ENCODE measurements around the gene INS. TPM values are rescaled to one million over a fixed set of nuclear protein-coding genes. Genes with fewer than 3 reads are reported as not detected.

Gene INS
- total and polyA plus RNA-seq, 2 of the 13 experiments (the other 11 are each of a cell fraction or from before 2014, with no cell fraction given), result not detected

DNA sequence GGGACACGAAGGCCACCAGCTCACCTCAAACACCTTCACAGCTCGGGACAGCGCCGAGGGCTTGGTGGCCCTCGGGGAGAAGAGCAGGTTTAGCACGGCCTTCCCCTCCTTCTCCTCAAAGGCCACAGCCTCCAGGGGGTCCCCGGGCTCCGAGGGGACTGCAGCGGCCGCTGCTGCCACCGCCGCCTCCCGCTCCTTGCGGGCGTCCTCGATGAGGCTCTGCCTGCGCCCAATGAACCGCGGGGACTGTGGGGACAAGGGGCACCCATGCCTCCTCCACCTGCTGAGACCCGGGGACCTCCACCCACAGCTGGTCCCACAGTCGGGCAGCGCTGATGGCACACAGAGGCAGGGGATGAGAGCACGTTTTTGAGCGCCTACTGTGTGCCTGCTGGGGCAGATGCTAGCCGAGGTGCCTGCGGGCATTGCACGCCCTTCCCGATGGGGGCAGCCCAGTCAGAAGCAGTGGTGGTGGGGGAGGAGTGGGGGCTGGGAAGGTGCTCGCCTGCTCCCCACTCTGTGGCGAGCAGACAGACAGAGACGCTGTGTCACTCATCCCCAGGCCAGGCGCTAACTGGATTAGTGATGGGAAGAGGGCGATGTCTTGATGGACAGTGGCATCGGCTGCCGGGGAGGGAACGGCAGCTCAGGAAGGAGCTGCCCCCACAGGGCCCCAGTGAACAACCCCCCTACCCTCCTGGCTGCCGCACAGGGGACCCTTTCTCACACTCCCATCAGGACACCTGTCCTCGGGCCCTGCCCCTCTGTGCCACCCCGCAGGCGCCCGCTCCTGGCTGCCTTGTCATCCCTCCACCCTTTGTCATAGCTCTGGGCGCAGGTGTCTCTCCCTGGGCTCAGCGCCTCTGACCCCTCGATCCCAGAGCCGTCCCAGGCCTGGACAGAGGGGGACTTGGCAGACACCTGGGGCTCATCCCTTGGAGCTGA is 8.9 kb upstream of the INS start:
- POLR2A ChIA-PET, result no interaction called here
- no peaks in the 10 kb centered on the region for H3K36me3 ChIP-seq (replicated peaks in 1 of 2; ENCODE audit: control insufficient read depth in 1 of 2, insufficient read depth in 2 of 2, low read length in 2 of 2)
- FAIRE-seq (no peak), DNase-seq (ENCODE audit: low spot score) (no peak), ATAC-seq (no peak)
- H3K9ac ChIP-seq (ENCODE audit: insufficient read depth, low read depth, low read length), result no peak overlapping the region
- H2AFZ ChIP-seq (ENCODE audit: low read length), result no peak overlapping the region
- H4K20me1 ChIP-seq (ENCODE audit: insufficient read depth, low read length), result no peaks in the 10 kb centered on the region
- H3K4me1 ChIP-seq (ENCODE audit: insufficient read depth, low read length), result 0 out of 2 replicates have a peak, but pooled peaks cover 10% of the 10 kb centered on the region
- BruUV-seq (replicated peaks), result no TSS peak
- H3K79me2 ChIP-seq (ENCODE audit: insufficient read depth, low read length), result no peaks in the 10 kb centered on the region
- in situ Hi-C loops (cut with HindIII; ENCODE audit: extremely low pct_ligation_motif_present, low pct_unique_long_range_greater_than_20kb), result no loop called here
- TF ChIP-seq PCBP1 (IDR thresholded peaks at IDR 0.05; ENCODE audit: borderline replicate concordance, low read depth, low read length), result 0 out of 2 replicates have a peak, but pooled peaks have one; percentile 8
- no peak for TF ChIP-seq KAT2B (IDR thresholded peaks at IDR 0.05; ENCODE audit: borderline replicate concordance, low read depth, low read length)
- peak; percentile 85; the same call in 1 of the 2 replicates for TF ChIP-seq EZH2 (conservative IDR thresholded peaks at IDR 0.05; ENCODE audit: low read depth, low read length)
- 7% methylated on average over 12 of the region's 45 CpGs for WGBS (ENCODE audit: low lambda C conversion rate)
- H3K27me3 ChIP-seq (ENCODE audit: control insufficient read depth in 1 of 2, insufficient read depth in 2 of 2, low read length in 2 of 2), result peaks cover 41 to 91% of the 10 kb centered on the region in 2 experiments
- intact Hi-C loops (cut with micrococcal nuclease; ENCODE audit: unreplicated experiment), result no loop called here
- H3K4me3 ChIP-seq (replicated peaks in 1 of 3; ENCODE audit: insufficient read depth in 1 of 3, low read depth in 2 of 3, low read length in 3 of 3), result no peak overlapping the region
- H3K9me3 ChIP-seq (ENCODE audit: low read length), result no peaks in the 10 kb centered on the region
- no peak overlapping the region for H3K4me2 ChIP-seq (ENCODE audit: low read depth, low read length)
- CTCF ChIA-PET (ENCODE audit: low intra/inter-chr PET ratio, low total read pairs), result no interaction called here
- no peak overlapping the region for H3K27ac ChIP-seq (ENCODE audit: extremely low read length, insufficient read depth, low read length)

- no peak for FAIRE-seq
- POLR2A ChIA-PET, result no interaction called here
- DNase-seq (ENCODE audit: low spot score), result no peak
- Histone ChIP-seq H3K4me1 (ENCODE audit: insufficient read depth, low read length) (0 out of 2 replicates have a peak, but pooled peaks cover 10% of the 10 kb centered on the region), H3K4me2 (ENCODE audit: low read depth, low read length) (no peak overlapping the region), H3K9me3 (ENCODE audit: low read length) (no peaks in the 10 kb centered on the region), H3K4me3 (replicated peaks in 1 of 3; ENCODE audit: insufficient read depth in 1 of 3, low read depth in 2 of 3, low read length in 3 of 3) (no peak overlapping the region; a peak in 1 of 6 replicates), H3K9ac (ENCODE audit: insufficient read depth, low read depth, low read length) (no peak overlapping the region), H3K36me3 (replicated peaks in 1 of 2; ENCODE audit: control insufficient read depth in 1 of 2, insufficient read depth in 2 of 2, low read length in 2 of 2) (no peaks in the 10 kb centered on the region), H3K27me3 (ENCODE audit: control insufficient read depth in 1 of 2, insufficient read depth in 2 of 2, low read length in 2 of 2) (peaks cover 40 to 92% of the 10 kb centered on the region in 2 experiments), H4K20me1 (ENCODE audit: insufficient read depth, low read length) (no peaks in the 10 kb centered on the region), H3K79me2 (ENCODE audit: insufficient read depth, low read length) (no peaks in the 10 kb centered on the region), H2AFZ (ENCODE audit: low read length) (no peak overlapping the region), H3K27ac (ENCODE audit: extremely low read length, insufficient read depth, low read length) (no peak overlapping the region)
- ATAC-seq, result no peak
- WGBS (ENCODE audit: low lambda C conversion rate), result no CpG with 5 or more reads among the region's 10 CpGs
- in situ Hi-C loops (cut with HindIII; ENCODE audit: extremely low pct_ligation_motif_present, low pct_unique_long_range_greater_than_20kb), result no loop called here
- CTCF ChIA-PET (ENCODE audit: low intra/inter-chr PET ratio, low total read pairs), result no interaction called here
- no TSS peak for BruUV-seq (replicated peaks)
- intact Hi-C loops (cut with micrococcal nuclease; ENCODE audit: unreplicated experiment), result no loop called here
- TF ChIP-seq TMF1 (CRISPR knock-in tag; IDR thresholded peaks at IDR 0.05; ENCODE audit: low read depth) (no peak), PCBP1 (IDR thresholded peaks at IDR 0.05; ENCODE audit: borderline replicate concordance, low read depth, low read length) (0 out of 2 replicates have a peak, but pooled peaks have one; percentile 25), ZFX (CRISPR knock-in tag; IDR thresholded peaks at IDR 0.05; ENCODE audit: low read depth) (0 out of 2 replicates have a peak, but pooled peaks have one; percentile 5), ZNF687 (CRISPR knock-in tag; IDR thresholded peaks at IDR 0.05) (peak; percentile 31; the same call in 1 of the 2 replicates), ZNF670 (CRISPR knock-in tag; IDR thresholded peaks at IDR 0.05; ENCODE audit: borderline replicate concordance) (no peak), RFX1 (IDR thresholded peaks at IDR 0.05) (peak; percentile 41; the same call in 1 of the 2 replicates), ARNTL (CRISPR knock-in tag; IDR thresholded peaks at IDR 0.05) (no peak), ETV5 (CRISPR knock-in tag; IDR thresholded peaks at IDR 0.05; ENCODE audit: borderline replicate concordance) (no peak), RFX3 (CRISPR knock-in tag; IDR thresholded peaks at IDR 0.05) (peak; percentile 25; the same call in 1 of the 2 replicates)
Measured at GRCh38 chr11:2169005-2169378, 8.0 kb upstream of the INS start.

Data from HepG2 (cell line).